ENCODE data around the gene GYS2. TPM values are rescaled to one million over a fixed set of nuclear protein-coding genes. Genes with fewer than 3 reads are reported as not detected.
A peak's percentile ranks its signal among the peaks of the same experiment; 100 is the strongest.

Gene GYS2
- total and polyA plus RNA-seq, 10 donors: 0.05 TPM; not detected in 9

DNA sequence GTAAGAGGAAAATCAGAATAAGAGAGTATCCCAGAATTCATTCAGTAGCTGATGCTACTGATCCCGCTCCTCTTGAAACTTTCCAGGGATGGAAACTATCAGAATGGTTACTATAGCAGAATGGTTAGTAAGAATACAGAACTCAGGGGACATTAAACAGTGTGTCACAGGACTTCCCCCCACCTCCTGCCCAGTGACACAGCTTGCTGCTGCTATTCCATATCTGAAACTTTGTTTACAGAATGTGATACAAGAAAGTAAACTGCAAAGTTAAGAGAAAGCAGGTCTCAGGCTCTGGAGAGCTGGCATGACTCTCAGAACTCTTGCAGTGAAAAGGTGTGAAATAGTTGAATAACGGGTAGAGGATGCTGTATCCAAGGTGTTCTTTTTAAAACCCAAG lies 75.2 kb downstream of the GYS2 start:
- H3K4me3 ChIP-seq: no peak overlapping the region
- 82 to 96% (median 95%) methylated on average over 2 of the region's 2 CpGs for WGBS, 5 donors
- intact Hi-C loops (cut with DNase I; ENCODE audit: low total_unique reads): no loop called here

DNA sequence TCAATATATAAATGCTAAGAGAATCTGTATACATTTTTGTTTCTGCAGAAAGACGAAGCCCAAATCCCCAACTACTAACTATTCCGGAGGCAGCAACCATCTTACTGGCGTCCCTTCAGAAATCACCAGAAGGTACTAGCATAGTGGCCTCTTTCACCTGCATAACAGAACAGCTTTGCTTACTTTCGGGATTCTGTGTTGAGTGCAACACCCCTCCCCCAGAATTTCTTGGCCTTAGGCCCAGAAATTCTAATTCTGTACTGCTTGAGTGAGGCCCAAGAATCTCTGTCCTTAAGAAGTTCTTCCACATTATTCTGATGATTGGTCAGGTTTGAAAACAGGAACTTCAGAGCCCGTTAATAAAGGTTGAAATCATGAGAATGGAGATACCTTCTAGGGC lies 75.7 kb downstream of the GYS2 start:
- no peak overlapping the region for H3K27ac ChIP-seq
- peaks cover 0 to 23% (median 17%) of the 10 kb centered on the region in 6 donors for H3K4me1 ChIP-seq
- H3K36me3 ChIP-seq: no peaks in the 10 kb centered on the region
- peaks cover 0 to 41% (median 15%) of the 10 kb centered on the region in 7 donors for H3K27me3 ChIP-seq (replicated peaks in 1 of 7)
- TF ChIP-seq POLR2AphosphoS5 (IDR thresholded peaks at IDR 0.05) (no peak), POLR2A (IDR thresholded peaks at IDR 0.05) (no peak)
- H3K4me3 ChIP-seq: no peak overlapping the region
- DNase-seq: no peak
- WGBS, 5 donors: 81 to 90% (median 83%) methylated on average over 5 of the region's 5 CpGs
- intact Hi-C loops (cut with DNase I; ENCODE audit: low total_unique reads): no loop called here
- H3K9me3 ChIP-seq: peaks cover 0 to 9% (median 2%) of the 10 kb centered on the region in 8 donors

More for the DNA sequence above, 75.2 kb downstream of the GYS2 start:
- TF ChIP-seq POLR2AphosphoS5 (IDR thresholded peaks at IDR 0.05) (no peak), POLR2A (IDR thresholded peaks at IDR 0.05) (no peak)
- TF ChIP-seq, protein P1, sequence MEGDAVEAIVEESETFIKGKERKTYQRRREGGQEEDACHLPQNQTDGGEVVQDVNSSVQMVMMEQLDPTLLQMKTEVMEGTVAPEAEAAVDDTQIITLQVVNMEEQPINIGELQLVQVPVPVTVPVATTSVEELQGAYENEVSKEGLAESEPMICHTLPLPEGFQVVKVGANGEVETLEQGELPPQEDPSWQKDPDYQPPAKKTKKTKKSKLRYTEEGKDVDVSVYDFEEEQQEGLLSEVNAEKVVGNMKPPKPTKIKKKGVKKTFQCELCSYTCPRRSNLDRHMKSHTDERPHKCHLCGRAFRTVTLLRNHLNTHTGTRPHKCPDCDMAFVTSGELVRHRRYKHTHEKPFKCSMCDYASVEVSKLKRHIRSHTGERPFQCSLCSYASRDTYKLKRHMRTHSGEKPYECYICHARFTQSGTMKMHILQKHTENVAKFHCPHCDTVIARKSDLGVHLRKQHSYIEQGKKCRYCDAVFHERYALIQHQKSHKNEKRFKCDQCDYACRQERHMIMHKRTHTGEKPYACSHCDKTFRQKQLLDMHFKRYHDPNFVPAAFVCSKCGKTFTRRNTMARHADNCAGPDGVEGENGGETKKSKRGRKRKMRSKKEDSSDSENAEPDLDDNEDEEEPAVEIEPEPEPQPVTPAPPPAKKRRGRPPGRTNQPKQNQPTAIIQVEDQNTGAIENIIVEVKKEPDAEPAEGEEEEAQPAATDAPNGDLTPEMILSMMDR (IDR thresholded peaks at IDR 0.05 in 8 of 11, conservative IDR thresholded peaks at IDR 0.05 in 3 of 11): no peak
- Histone ChIP-seq H3K36me3 (no peaks in the 10 kb centered on the region), H3K27me3 (replicated peaks in 1 of 7) (peaks cover 0 to 41% (median 15%) of the 10 kb centered on the region in 7 donors), H3K4me1 (peaks cover 0 to 23% (median 17%) of the 10 kb centered on the region in 6 donors), H3K9me3 (peaks cover 0 to 4% (median under 1%) of the 10 kb centered on the region in 8 donors), H3K27ac (no peak overlapping the region)
- DNase-seq: no peak

DNA sequence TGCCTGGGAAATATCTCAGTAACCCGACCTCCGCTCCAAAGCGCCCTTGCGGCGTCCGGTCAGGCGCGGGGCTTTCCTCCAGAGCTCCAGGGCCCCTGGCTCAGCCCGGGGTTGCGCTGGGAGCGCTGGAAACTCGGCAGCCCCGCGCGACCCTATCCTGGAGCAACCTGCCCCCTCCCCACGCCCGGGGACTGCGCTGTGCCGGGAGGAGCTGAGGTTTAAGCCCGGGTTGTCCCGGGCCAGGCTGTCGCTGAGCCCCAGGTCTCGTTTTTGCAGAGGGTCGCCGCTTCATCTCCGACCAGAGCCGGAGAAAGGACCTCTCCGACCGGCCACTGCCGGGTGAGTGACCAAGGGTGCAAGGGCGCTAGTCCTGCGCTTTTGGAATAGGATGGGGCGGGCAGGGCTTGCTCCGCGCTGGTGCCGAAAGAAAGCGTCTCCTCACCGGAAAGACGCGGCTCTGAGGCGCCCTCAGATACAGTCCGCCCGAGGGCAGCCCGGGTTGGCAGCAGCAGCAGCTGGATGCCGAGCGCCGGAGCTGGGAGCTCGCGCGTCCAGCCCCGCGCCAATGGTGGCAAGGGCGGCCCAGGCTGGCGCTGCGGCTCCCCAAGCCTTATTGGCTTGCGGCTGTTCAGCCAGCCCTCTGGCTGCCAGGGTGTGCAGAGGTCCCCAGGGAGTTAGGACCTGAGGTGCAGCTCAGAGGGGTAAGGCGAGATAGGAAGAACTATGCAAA lies 77.0 kb downstream of the GYS2 start:
- intact Hi-C loops (cut with DNase I; ENCODE audit: low total_unique reads): no loop called here
- peak; percentile 88 for DNase-seq
- peaks cover 0 to 41% (median 15%) of the 10 kb centered on the region in 7 donors for H3K27me3 ChIP-seq (replicated peaks in 1 of 7)
- peaks cover 0 to 23% (median 17%) of the 10 kb centered on the region in 6 donors for H3K4me1 ChIP-seq
- TF ChIP-seq, protein P1 (IDR thresholded peaks at IDR 0.05 in 8 of 11, conservative IDR thresholded peaks at IDR 0.05 in 3 of 11): peak in 1 of 11 experiments; percentile 8
- TF ChIP-seq POLR2AphosphoS5 (IDR thresholded peaks at IDR 0.05) (peak in 2 of 3 donors; percentile 62 to 64), POLR2A (IDR thresholded peaks at IDR 0.05) (no peak)
- no peaks in the 10 kb centered on the region for H3K36me3 ChIP-seq
- H3K9me3 ChIP-seq: peaks cover 0 to 12% (median 2%) of the 10 kb centered on the region in 8 donors
- peak overlapping the region; percentile 44 to 85 (median 56) for H3K4me3 ChIP-seq
- peak overlapping the region in 5 of 8 donors; percentile 4 to 48 (median 30) for H3K27ac ChIP-seq
- WGBS, 5 donors: 1 to 3% (median 1%) methylated on average over 43 to 57 of the region's 57 CpGs

DNA sequence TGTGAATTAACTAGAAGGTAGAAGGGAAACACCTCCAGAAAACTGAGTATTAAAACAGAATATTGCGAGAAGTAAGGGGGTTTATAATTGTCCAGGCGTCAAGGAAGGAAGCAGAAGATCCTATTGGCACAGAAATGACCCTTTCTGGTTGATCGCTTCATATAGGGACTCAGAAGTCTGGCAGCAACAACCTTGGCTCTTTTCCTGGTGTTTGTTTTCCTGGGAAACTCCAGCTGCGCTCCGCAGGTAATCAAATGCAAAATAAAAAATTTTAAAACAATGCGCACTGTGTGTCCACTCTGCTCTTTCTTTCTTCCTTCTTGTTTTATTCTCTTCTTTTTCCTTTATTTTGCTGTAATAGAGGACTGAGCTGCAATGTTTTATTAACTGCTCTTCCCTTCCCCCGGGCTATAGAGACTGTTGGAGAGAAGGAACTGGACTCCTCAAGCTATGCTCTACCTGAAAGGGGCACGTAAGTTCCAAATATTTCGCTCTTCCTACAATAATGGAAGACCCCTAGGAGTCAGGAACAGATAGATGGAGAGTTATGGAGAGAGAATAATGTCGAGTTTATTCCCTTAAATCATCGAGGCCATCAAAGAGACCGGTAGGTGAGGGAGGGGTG lies 77.8 kb downstream of the GYS2 start:
- no peak for TF ChIP-seq POLR2AphosphoS5 (IDR thresholded peaks at IDR 0.05)
- TF ChIP-seq POLR2A (IDR thresholded peaks at IDR 0.05): no peak
- TF ChIP-seq, protein P1 (IDR thresholded peaks at IDR 0.05 in 8 of 11, conservative IDR thresholded peaks at IDR 0.05 in 3 of 11): no peak
- DNase-seq: no peak

More for the DNA sequence above, 77.8 kb downstream of the GYS2 start:
- H3K27me3 ChIP-seq (replicated peaks in 1 of 7): peaks cover 0 to 41% (median 15%) of the 10 kb centered on the region in 7 donors
- peaks cover 0 to 23% (median 17%) of the 10 kb centered on the region in 6 donors for H3K4me1 ChIP-seq
- WGBS, 5 donors: 40 to 55% (median 45%) methylated on average over 12 of the region's 12 CpGs
- intact Hi-C loops (cut with DNase I; ENCODE audit: low total_unique reads): no loop called here
- H3K9me3 ChIP-seq: peaks cover 0 to 12% (median 2%) of the 10 kb centered on the region in 8 donors
- no peak overlapping the region for H3K27ac ChIP-seq
- peak overlapping the region in 6 of 8 donors; percentile 48 to 85 (median 58) for H3K4me3 ChIP-seq
- H3K36me3 ChIP-seq: no peaks in the 10 kb centered on the region
